Naive thymus-derived CD8-positive, alpha-beta T cell (primary cell): ENCODE results near the gene NUDT4. TPM values are rescaled to one million over a fixed set of nuclear protein-coding genes. Genes with fewer than 3 reads are reported as not detected.

ENCODE experiments used
- ATAC-seq, 2 donors: fragments of 150-1000 bp; cut with Tn5 transposase in 1 of 2; sonication (Bioruptor Pico), chemical (Tn5 transposase) in 1 of 2; 1 replicate in 1 of 2; 2 replicates in 1 of 2; pipeline ENCODE4 v1.10.0; 2021; ENCODE audit warnings: mild to moderate bottlenecking in 2 of 2, moderate library complexity in 2 of 2
- POLR2A ChIA-PET: fragments of 350-600 bp; sonication (Branson Sonifier 250); formaldehyde crosslinking; loops from one replicate; lab custom pipeline; 2021; ENCODE audit warnings: antibody characterized with exemption; lab: Charles Lee
- DNase-seq, 10 donors: peaks; one replicate each; pipeline versions ENCODE4 v3.0.0 to v3.0.0-alpha.2; 2020 to 2022
- H3K27ac Mint-ChIP-seq, 10 donors: one replicate each; pipeline ENCODE4 v1.8.0; 2020 to 2022; ENCODE audit warnings: mild to moderate bottlenecking in 10 of 10, mixed read lengths in 10 of 10, moderate library complexity in 4 of 10, inconsistent platforms in 1 of 10
- H3K27me3 Mint-ChIP-seq, 5 donors: one replicate each; pipeline ENCODE4 v1.8.0; 2021 to 2022; ENCODE audit warnings: mixed read lengths in 5 of 5
- H3K36me3 Mint-ChIP-seq, 3 donors: one replicate each; pipeline ENCODE4 v1.8.0; 2020 to 2022; ENCODE audit warnings: mixed read lengths in 3 of 3, mild to moderate bottlenecking in 2 of 3, inconsistent platforms in 1 of 3
- H3K4me1 Mint-ChIP-seq, 4 donors: one replicate each; pipeline ENCODE4 v1.8.0; 2021 to 2022; ENCODE audit warnings: mixed read lengths in 4 of 4
- H3K4me3 Mint-ChIP-seq, 10 donors: one replicate each; pipeline ENCODE4 v1.8.0; 2020 to 2022; ENCODE audit warnings: mild to moderate bottlenecking in 10 of 10, mixed read lengths in 10 of 10, moderate library complexity in 6 of 10, inconsistent platforms in 1 of 10
- H3K9me3 Mint-ChIP-seq, 9 donors: one replicate each; pipeline ENCODE4 v1.8.0; 2020 to 2022; ENCODE audit warnings: mixed read lengths in 9 of 9, mild to moderate bottlenecking in 3 of 9, inconsistent platforms in 1 of 9, moderate library complexity in 1 of 9
- polyA plus RNA-seq, 3 donors: library from polyadenylated mRNA; unstranded; fragments of 300-500 nt; fragmentation: Illumina TruSeq; gene quantifications; one replicate each; pipeline ENCODE4 v1.2.3, GENCODE V29; 2021
- total RNA-seq, 8 experiments: library from RNA in 2 of 8; stranded (reverse) in 2 of 8; gene quantifications; one replicate each; pipeline ENCODE4 v1.2.3 and lab custom pipeline; 2021 to 2026

NUDT4 gene
- total and polyA plus RNA-seq, 5 experiments from 2014 or later, result 38.0 to 55.5 (median 47.8) TPM

GRCh38 chr12:93441081-93441616, 63.4 kb downstream of the NUDT4 start:
- peak overlapping the region; percentile 89 to 98 (median 95) for H3K27ac Mint-ChIP-seq
- no peaks in the 10 kb centered on the region for H3K27me3 Mint-ChIP-seq
- peaks cover 43 to 59% (median 57%) of the 10 kb centered on the region in 4 donors for H3K4me1 Mint-ChIP-seq
- peaks cover 0 to 4% (median 0%) of the 10 kb centered on the region in 3 donors for H3K36me3 Mint-ChIP-seq
- peak; percentile 4 to 14 for ATAC-seq
- peak; percentile 15 to 65 (median 46) for DNase-seq
- H3K4me3 Mint-ChIP-seq, result peak overlapping the region; percentile 83 to 98 (median 94)
- no peaks in the 10 kb centered on the region for H3K9me3 Mint-ChIP-seq
- POLR2A ChIA-PET, result interaction anchor here (0.6 to 2.1 kb wide), 10 partner anchors 8 to 661 kb away, joined by 3 to 19 read pairs (median 3); partner anchors contain the start of gene MRPL42

- peak within 1 kb of the TSS; percentile 90 to 99 (median 96) for H3K4me3 Mint-ChIP-seq
Measured at GRCh38 chr12:93441617-93442410, 64.1 kb downstream of the NUDT4 start, which contains the start of gene UBE2N. Gene UBE2N (minus strand): TSS chr12:93441947. CDS start chr12:93441884, 63 bp downstream.

GRCh38 chr12:93442411-93443340, 65.0 kb downstream of the NUDT4 start:
- Mint-ChIP-seq H3K4me3 (peak overlapping the region; percentile 90 to 99 (median 95)), H3K36me3 (peaks cover 0 to 4% (median 0%) of the 10 kb centered on the region in 3 donors), H3K27ac (peak overlapping the region; percentile 93 to 100 (median 98)), H3K9me3 (no peaks in the 10 kb centered on the region), H3K27me3 (no peaks in the 10 kb centered on the region), H3K4me1 (peaks cover 38 to 52% (median 48%) of the 10 kb centered on the region in 4 donors)
- DNase-seq, result no peak
- ATAC-seq, result no peak
- POLR2A ChIA-PET, result interaction anchor here (0.6 to 2.1 kb wide), 8 partner anchors 18 to 1090 kb away, joined by 3 to 19 read pairs (median 3); partner anchors contain the start of genes CRADD and MRPL42

More at GRCh38 chr12:93441617-93442410, 64.1 kb downstream of the NUDT4 start, which contains the start of gene UBE2N:
- ATAC-seq (peak; percentile 79 to 85), DNase-seq (peak; percentile 95 to 98 (median 96))
- H3K4me1 Mint-ChIP-seq, result peaks cover 38 to 53% (median 50%) of the 10 kb centered on the region in 4 donors
- peak within 1 kb of the TSS; percentile 96 to 100 (median 98) for H3K27ac Mint-ChIP-seq
- peaks cover 0 to 4% (median 0%) of the 10 kb centered on the region in 3 donors for H3K36me3 Mint-ChIP-seq
- POLR2A ChIA-PET, result interaction anchor here (0.6 to 2.1 kb wide), 13 partner anchors 12 to 1089 kb away, joined by 3 to 19 read pairs (median 3); partner anchors contain the start of genes CRADD and MRPL42
- no peaks in the 10 kb centered on the region for H3K9me3 Mint-ChIP-seq
- H3K27me3 Mint-ChIP-seq, result no peaks in the 10 kb centered on the region

GRCh38 chr12:93443576-93443975, 65.9 kb downstream of the NUDT4 start:
- Mint-ChIP-seq H3K4me3 (peak overlapping the region in 4 of 10 donors; percentile 6 to 98 (median 28)), H3K27me3 (no peaks in the 10 kb centered on the region), H3K36me3 (peaks cover 0 to 4% (median 0%) of the 10 kb centered on the region in 3 donors), H3K27ac (peak overlapping the region in 8 of 10 donors; percentile 62 to 100 (median 98)), H3K4me1 (peaks cover 34 to 50% (median 46%) of the 10 kb centered on the region in 4 donors), H3K9me3 (no peaks in the 10 kb centered on the region)
- DNase-seq (no peak), ATAC-seq (no peak)
- POLR2A ChIA-PET, result interaction anchor here (2.0 kb wide), 1 partner anchor 24 kb away, joined by 7 read pairs; the partner anchor contains the start of gene MRPL42

- peak overlapping the region; percentile 88 to 97 (median 96) for H3K27ac Mint-ChIP-seq
- H3K4me3 Mint-ChIP-seq, result peak overlapping the region in 9 of 10 donors; percentile 15 to 74 (median 56)
- H3K36me3 Mint-ChIP-seq, result peaks cover 0 to 1% (median 0%) of the 10 kb centered on the region in 3 donors
- POLR2A ChIA-PET, result interaction anchor here (0.7 kb wide), 1 partner anchor 20 kb away, joined by 3 read pairs; the partner anchor contains the start of gene MRPL42
- no peaks in the 10 kb centered on the region for H3K27me3 Mint-ChIP-seq
- H3K4me1 Mint-ChIP-seq, result peaks cover 11 to 29% (median 27%) of the 10 kb centered on the region in 4 donors
- peak in 5 of 10 donors; percentile 4 to 69 (median 31) for DNase-seq
- H3K9me3 Mint-ChIP-seq, result no peaks in the 10 kb centered on the region
- peak; percentile 88 to 92 for ATAC-seq
Measured at GRCh38 chr12:93447555-93448290, 70.0 kb downstream of the NUDT4 start.

GRCh38 chr12:93448796-93449195, 71.1 kb downstream of the NUDT4 start:
- DNase-seq (no peak), ATAC-seq (no peak)
- Mint-ChIP-seq H3K4me1 (peaks cover 10 to 23% (median 23%) of the 10 kb centered on the region in 4 donors), H3K27ac (peak overlapping the region in 9 of 10 donors; percentile 32 to 91 (median 80)), H3K9me3 (no peaks in the 10 kb centered on the region), H3K36me3 (peaks cover 0 to 1% (median 0%) of the 10 kb centered on the region in 3 donors), H3K4me3 (peak overlapping the region in 5 of 10 donors; percentile 26 to 53 (median 42)), H3K27me3 (no peaks in the 10 kb centered on the region)
- POLR2A ChIA-PET, result interaction anchor here (0.7 kb wide), 1 partner anchor 18 kb away, joined by 3 read pairs; the partner anchor contains the start of gene MRPL42

GRCh38 chr12:93449277-93449676, 71.6 kb downstream of the NUDT4 start:
- Mint-ChIP-seq H3K27ac (peak overlapping the region in 8 of 10 donors; percentile 38 to 91 (median 84)), H3K4me3 (peak overlapping the region in 6 of 10 donors; percentile 5 to 53 (median 34)), H3K36me3 (peaks cover 0 to 1% (median 0%) of the 10 kb centered on the region in 3 donors), H3K9me3 (no peaks in the 10 kb centered on the region), H3K27me3 (no peaks in the 10 kb centered on the region), H3K4me1 (peaks cover 10 to 23% (median 23%) of the 10 kb centered on the region in 4 donors)
- POLR2A ChIA-PET, result interaction anchor here (0.6 kb wide), 1 partner anchor 8 kb away, joined by 3 read pairs; no protein-coding TSS in a partner anchor
- no peak for DNase-seq
- peak in 1 of 2 donors; percentile 27 for ATAC-seq

- no peak overlapping the region for H3K4me3 Mint-ChIP-seq
- H3K9me3 Mint-ChIP-seq, result no peaks in the 10 kb centered on the region
- no peak for ATAC-seq
- H3K4me1 Mint-ChIP-seq, result peaks cover 10 to 23% (median 23%) of the 10 kb centered on the region in 4 donors
- DNase-seq, result no peak
- POLR2A ChIA-PET, result no interaction called here
- peak overlapping the region in 1 of 10 donors; percentile 8 for H3K27ac Mint-ChIP-seq
- peaks cover 0 to 1% (median 0%) of the 10 kb centered on the region in 3 donors for H3K36me3 Mint-ChIP-seq
- H3K27me3 Mint-ChIP-seq, result peaks cover 0 to 2% (median under 1%) of the 10 kb centered on the region in 5 donors
Measured at GRCh38 chr12:93451423-93452158, 73.9 kb downstream of the NUDT4 start.

- Mint-ChIP-seq H3K4me3 (no peak overlapping the region), H3K36me3 (peaks cover 0 to 1% (median 0%) of the 10 kb centered on the region in 3 donors), H3K4me1 (peaks cover 0 to 10% (median 9%) of the 10 kb centered on the region in 4 donors), H3K27me3 (peaks cover 0 to 3% (median 2%) of the 10 kb centered on the region in 5 donors), H3K27ac (peak overlapping the region in 1 of 10 donors; percentile 62), H3K9me3 (no peaks in the 10 kb centered on the region)
- ATAC-seq (no peak), DNase-seq (no peak)
- POLR2A ChIA-PET, result no interaction called here
Measured at GRCh38 chr12:93453633-93454032, 75.9 kb downstream of the NUDT4 start.

- Mint-ChIP-seq H3K9me3 (no peaks in the 10 kb centered on the region), H3K4me3 (no peak overlapping the region)
- POLR2A ChIA-PET, result no interaction called here
Measured at GRCh38 chr12:93456077-93456476, 78.4 kb downstream of the NUDT4 start.

More at GRCh38 chr12:93456077-93456476, 78.4 kb downstream of the NUDT4 start:
- ATAC-seq, result no peak
- H3K4me1 Mint-ChIP-seq, result no peaks in the 10 kb centered on the region
- no peaks in the 10 kb centered on the region for H3K36me3 Mint-ChIP-seq
- peaks cover 0 to 3% (median 2%) of the 10 kb centered on the region in 5 donors for H3K27me3 Mint-ChIP-seq
- peak overlapping the region in 1 of 10 donors; percentile 15 for H3K27ac Mint-ChIP-seq
- DNase-seq, result no peak
